HepG2 (cell line): ENCODE results near the gene RGSL1. TPM values are rescaled to one million over a fixed set of nuclear protein-coding genes. Genes with fewer than 3 reads are reported as not detected.

Source experiments
- ADNP ChIP-seq: sonication (generic); formaldehyde crosslinking; IDR thresholded peaks from 2 replicates; pipeline ENCODE4 v1.4.0; 2020; ENCODE audit warnings: missing genetic modification reagents
- DPF2 ChIP-seq: sonication (generic); formaldehyde crosslinking; IDR thresholded peaks from 2 replicates; pipeline ENCODE4 v1.4.0; 2020; ENCODE audit warnings: mild to moderate bottlenecking, low read depth, missing genetic modification reagents, borderline replicate concordance
- FOXC1 ChIP-seq: sonication (generic); formaldehyde crosslinking; IDR thresholded peaks from 2 replicates; pipeline ENCODE4 v1.8.0; 2022; ENCODE audit warnings: mild to moderate bottlenecking, missing genetic modification reagents, borderline replicate concordance
- NR2C2 ChIP-seq: sonication (generic); formaldehyde crosslinking; IDR thresholded peaks from 2 replicates; pipeline ENCODE4 v1.4.0; 2020; ENCODE audit warnings: missing genetic modification reagents, mild to moderate bottlenecking, moderate library complexity, borderline replicate concordance
- RBAK ChIP-seq: sonication (generic); formaldehyde crosslinking; IDR thresholded peaks from 2 replicates; pipeline ENCODE4 v1.5.1; 2020; ENCODE audit warnings: mild to moderate bottlenecking, missing genetic modification reagents
- RBM39 ChIP-seq: fragments of 200-400 bp; formaldehyde crosslinking; IDR thresholded peaks from one replicate; pipeline ENCODE4 v1.6.1; 2018; ENCODE audit warnings: antibody characterized with exemption, mild to moderate bottlenecking, low read depth, low read length; ENCODE audit not compliant: poor library complexity, severe bottlenecking
- RELA ChIP-seq: sonication (generic); formaldehyde crosslinking; IDR thresholded peaks from 2 replicates; pipeline ENCODE4 v1.4.0; 2020; ENCODE audit warnings: missing genetic modification reagents
- RXRB ChIP-seq: IDR thresholded peaks from 2 replicates; pipeline ENCODE4 v1.6.1; 2016; ENCODE audit warnings: borderline replicate concordance, missing genetic modification reagents, missing compliant biosample characterization
- SNAI1 ChIP-seq: sonication (generic); formaldehyde crosslinking; IDR thresholded peaks from 2 replicates; pipeline ENCODE4 v1.5.0; 2020; ENCODE audit warnings: mild to moderate bottlenecking, missing genetic modification reagents, borderline replicate concordance
- SNAPC2 ChIP-seq: sonication (generic); formaldehyde crosslinking; IDR thresholded peaks from 2 replicates; pipeline ENCODE4 v1.8.1; 2022; ENCODE audit warnings: mild to moderate bottlenecking, missing genetic modification reagents
- SP5 ChIP-seq: IDR thresholded peaks from 2 replicates; pipeline ENCODE4 v1.6.1; 2016; ENCODE audit warnings: low read depth, borderline replicate concordance
- SRSF9 ChIP-seq: fragments of 200-400 bp; formaldehyde crosslinking; IDR thresholded peaks from 2 replicates; pipeline ENCODE4 v1.6.1; 2018; ENCODE audit warnings: borderline replicate concordance, mild to moderate bottlenecking, low read depth, low read length; ENCODE audit not compliant: insufficient read depth, poor library complexity, severe bottlenecking
- THAP11 ChIP-seq: IDR thresholded peaks from 2 replicates; pipeline ENCODE4 v1.6.1; 2016; ENCODE audit warnings: missing biosample characterization, missing genetic modification reagents
- ZIK1 ChIP-seq: sonication (generic); formaldehyde crosslinking; IDR thresholded peaks from 2 replicates; pipeline ENCODE4 v1.5.0; 2020; ENCODE audit warnings: mild to moderate bottlenecking, low read depth, missing genetic modification reagents, borderline replicate concordance
- ZNF136 ChIP-seq: sonication (generic); formaldehyde crosslinking; IDR thresholded peaks from 2 replicates; pipeline ENCODE4 v1.8.1; 2022; ENCODE audit warnings: low read depth, mild to moderate bottlenecking, moderate library complexity, missing genetic modification reagents
- ZNF34 ChIP-seq: sonication (generic); formaldehyde crosslinking; IDR thresholded peaks from 2 replicates; pipeline ENCODE4 v1.4.0; 2020; ENCODE audit warnings: mild to moderate bottlenecking, missing genetic modification reagents, borderline replicate concordance
- ZNF430 ChIP-seq: sonication (generic); formaldehyde crosslinking; IDR thresholded peaks from 2 replicates; pipeline ENCODE4 v1.9.0; 2021; ENCODE audit warnings: mild to moderate bottlenecking, missing genetic modification reagents
- ZNF720 ChIP-seq: sonication (generic); formaldehyde crosslinking; IDR thresholded peaks from 2 replicates; pipeline ENCODE4 v1.4.0; 2020; ENCODE audit warnings: missing genetic modification reagents
- ZNF773 ChIP-seq: sonication (generic); formaldehyde crosslinking; IDR thresholded peaks from 2 replicates; pipeline ENCODE4 v1.4.0; 2020; ENCODE audit warnings: missing genetic modification reagents, borderline replicate concordance
- ZNF780A ChIP-seq: sonication (generic); formaldehyde crosslinking; IDR thresholded peaks from 2 replicates; pipeline ENCODE4 v1.8.0; 2022; ENCODE audit warnings: mild to moderate bottlenecking, missing genetic modification reagents, moderate library complexity
- polyA plus RNA-seq, 8 experiments: library from polyadenylated mRNA; depleted of rRNA in 3 of 8; stranded (reverse) in 7 of 8; unstranded in 1 of 8; fragments of >200 nt; fragmentation: Illumina TruSeq in 4 of 8; extraction: Trizol in 4 of 8; gene quantifications; 2 replicates each; pipeline versions ENCODE4 v1.2.1 to v1.2.3, GENCODE V29; 2011 to 2016; ENCODE audit warnings: low read depth in 4 of 8, missing spikeins in 1 of 8, mixed read lengths in 1 of 8; ENCODE audit not compliant: insufficient read depth in 1 of 8
- total RNA-seq, 5 experiments: library from RNA; depleted of rRNA; stranded (reverse); fragments of >200 nt; fragmentation: Illumina TruSeq; extraction: Trizol; gene quantifications; 2 replicates each; pipeline ENCODE4 v1.2.3, GENCODE V29; 2016; ENCODE audit warnings: low read depth in 1 of 5
- TF ChIP-seq, protein P1 (sequence below): sonication (generic); formaldehyde crosslinking; IDR thresholded peaks from 2 replicates; pipeline ENCODE4 v1.5.0; 2020; ENCODE audit warnings: mild to moderate bottlenecking, missing genetic modification reagents
- TF ChIP-seq, protein P2 (sequence below): sonication (generic); formaldehyde crosslinking; IDR thresholded peaks from 2 replicates; pipeline ENCODE4 v1.5.0; 2020; ENCODE audit warnings: mild to moderate bottlenecking, missing genetic modification reagents, borderline replicate concordance

The RGSL1 gene
- total and polyA plus RNA-seq, 2 of the 13 experiments (the other 11 are each of a cell fraction or from before 2014, with no cell fraction given) = not detected

DNA sequence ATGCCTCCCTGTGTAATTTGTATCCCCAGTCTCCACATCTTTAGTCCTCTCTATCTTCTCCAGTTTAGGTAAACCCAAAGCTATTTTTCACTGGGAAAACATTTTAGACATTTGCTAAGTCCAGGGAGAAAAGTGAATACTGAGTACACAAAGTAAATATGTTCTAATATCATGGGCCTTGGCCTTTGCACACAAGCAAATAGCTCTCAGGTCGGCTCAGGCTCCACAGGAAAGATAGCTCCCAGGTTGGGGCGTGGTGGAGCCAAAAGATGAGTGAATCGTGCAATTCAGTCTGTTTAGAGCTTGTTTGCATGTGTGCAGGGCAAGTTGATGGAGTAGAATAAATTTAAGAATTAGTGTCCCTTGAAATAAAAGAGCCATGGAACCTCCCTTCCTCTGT lies 7.9 kb downstream of the RGSL1 start (continued):
- TF ChIP-seq RXRB (CRISPR knock-in tag) = peak; percentile 43; the same call in 1 of the 2 replicates
- TF ChIP-seq, protein P1, sequence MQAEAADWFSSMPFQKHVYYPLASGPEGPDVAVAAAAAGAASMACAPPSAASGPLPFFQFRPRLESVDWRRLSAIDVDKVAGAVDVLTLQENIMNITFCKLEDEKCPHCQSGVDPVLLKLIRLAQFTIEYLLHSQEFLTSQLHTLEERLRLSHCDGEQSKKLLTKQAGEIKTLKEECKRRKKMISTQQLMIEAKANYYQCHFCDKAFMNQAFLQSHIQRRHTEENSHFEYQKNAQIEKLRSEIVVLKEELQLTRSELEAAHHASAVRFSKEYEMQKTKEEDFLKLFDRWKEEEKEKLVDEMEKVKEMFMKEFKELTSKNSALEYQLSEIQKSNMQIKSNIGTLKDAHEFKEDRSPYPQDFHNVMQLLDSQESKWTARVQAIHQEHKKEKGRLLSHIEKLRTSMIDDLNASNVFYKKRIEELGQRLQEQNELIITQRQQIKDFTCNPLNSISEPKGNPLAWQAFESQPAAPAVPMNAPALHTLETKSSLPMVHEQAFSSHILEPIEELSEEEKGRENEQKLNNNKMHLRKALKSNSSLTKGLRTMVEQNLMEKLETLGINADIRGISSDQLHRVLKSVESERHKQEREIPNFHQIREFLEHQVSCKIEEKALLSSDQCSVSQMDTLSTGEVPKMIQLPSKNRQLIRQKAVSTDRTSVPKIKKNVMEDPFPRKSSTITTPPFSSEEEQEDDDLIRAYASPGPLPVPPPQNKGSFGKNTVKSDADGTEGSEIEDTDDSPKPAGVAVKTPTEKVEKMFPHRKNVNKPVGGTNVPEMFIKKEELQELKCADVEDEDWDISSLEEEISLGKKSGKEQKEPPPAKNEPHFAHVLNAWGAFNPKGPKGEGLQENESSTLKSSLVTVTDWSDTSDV (CRISPR knock-in tag) = no peak
- no peak for TF ChIP-seq RELA (CRISPR knock-in tag)
- TF ChIP-seq ZNF430 (CRISPR knock-in tag) = no peak
- no peak for TF ChIP-seq RBM39
- TF ChIP-seq ZNF34 (CRISPR knock-in tag) = no peak
- no peak for TF ChIP-seq RBAK (CRISPR knock-in tag)
- TF ChIP-seq, protein P2, sequence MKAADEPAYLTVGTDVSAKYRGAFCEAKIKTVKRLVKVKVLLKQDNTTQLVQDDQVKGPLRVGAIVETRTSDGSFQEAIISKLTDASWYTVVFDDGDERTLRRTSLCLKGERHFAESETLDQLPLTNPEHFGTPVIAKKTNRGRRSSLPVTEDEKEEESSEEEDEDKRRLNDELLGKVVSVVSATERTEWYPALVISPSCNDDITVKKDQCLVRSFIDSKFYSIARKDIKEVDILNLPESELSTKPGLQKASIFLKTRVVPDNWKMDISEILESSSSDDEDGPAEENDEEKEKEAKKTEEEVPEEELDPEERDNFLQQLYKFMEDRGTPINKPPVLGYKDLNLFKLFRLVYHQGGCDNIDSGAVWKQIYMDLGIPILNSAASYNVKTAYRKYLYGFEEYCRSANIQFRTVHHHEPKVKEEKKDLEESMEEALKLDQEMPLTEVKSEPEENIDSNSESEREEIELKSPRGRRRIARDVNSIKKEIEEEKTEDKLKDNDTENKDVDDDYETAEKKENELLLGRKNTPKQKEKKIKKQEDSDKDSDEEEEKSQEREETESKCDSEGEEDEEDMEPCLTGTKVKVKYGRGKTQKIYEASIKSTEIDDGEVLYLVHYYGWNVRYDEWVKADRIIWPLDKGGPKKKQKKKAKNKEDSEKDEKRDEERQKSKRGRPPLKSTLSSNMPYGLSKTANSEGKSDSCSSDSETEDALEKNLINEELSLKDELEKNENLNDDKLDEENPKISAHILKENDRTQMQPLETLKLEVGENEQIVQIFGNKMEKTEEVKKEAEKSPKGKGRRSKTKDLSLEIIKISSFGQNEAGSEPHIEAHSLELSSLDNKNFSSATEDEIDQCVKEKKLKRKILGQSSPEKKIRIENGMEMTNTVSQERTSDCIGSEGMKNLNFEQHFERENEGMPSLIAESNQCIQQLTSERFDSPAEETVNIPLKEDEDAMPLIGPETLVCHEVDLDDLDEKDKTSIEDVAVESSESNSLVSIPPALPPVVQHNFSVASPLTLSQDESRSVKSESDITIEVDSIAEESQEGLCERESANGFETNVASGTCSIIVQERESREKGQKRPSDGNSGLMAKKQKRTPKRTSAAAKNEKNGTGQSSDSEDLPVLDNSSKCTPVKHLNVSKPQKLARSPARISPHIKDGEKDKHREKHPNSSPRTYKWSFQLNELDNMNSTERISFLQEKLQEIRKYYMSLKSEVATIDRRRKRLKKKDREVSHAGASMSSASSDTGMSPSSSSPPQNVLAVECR (CRISPR knock-in tag) = no peak
- no peak for TF ChIP-seq ZNF773 (CRISPR knock-in tag)
- TF ChIP-seq ZNF780A (CRISPR knock-in tag) = no peak
- no peak for TF ChIP-seq ZIK1 (CRISPR knock-in tag)
- TF ChIP-seq NR2C2 (CRISPR knock-in tag) = no peak
- TF ChIP-seq DPF2 (CRISPR knock-in tag) = 0 out of 2 replicates have a peak, but pooled peaks have one; percentile 68
- TF ChIP-seq THAP11 (CRISPR knock-in tag) = no peak
- TF ChIP-seq FOXC1 = no peak
- peak; percentile 55; the same call in 1 of the 2 replicates for TF ChIP-seq SP5 (CRISPR knock-in tag)
- TF ChIP-seq ZNF136 (CRISPR knock-in tag) = no peak
- TF ChIP-seq SRSF9 = no peak
- TF ChIP-seq SNAI1 = no peak
- TF ChIP-seq ZNF720 (CRISPR knock-in tag) = no peak
- TF ChIP-seq ADNP (CRISPR knock-in tag) = no peak
- no peak for TF ChIP-seq SNAPC2 (CRISPR knock-in tag)
